Fibroblast of lung (primary cell): ENCODE data around the gene CPTP. TPM values are rescaled to one million over a fixed set of nuclear protein-coding genes. Genes with fewer than 3 reads are reported as not detected.
A peak's percentile ranks its signal among the peaks of the same experiment; 100 is the strongest.

ENCODE experiments used
- DNase-seq, 2 donors: peaks; one replicate each; pipeline versions ENCODE4 v3.0.0 to v3.0.0-alpha.2; 2010; ENCODE audit warnings: low read depth in 2 of 2
- H2AFZ ChIP-seq: 2 replicates; pipeline ENCODE4 v1.5.1; 2012; ENCODE audit warnings: low read length, control low read depth, inconsistent platforms
- H3K27ac ChIP-seq: 2 replicates; pipeline ENCODE4 v1.5.1; 2011; ENCODE audit warnings: low read length, control low read depth; ENCODE audit not compliant: insufficient read depth
- H3K27me3 ChIP-seq: 2 replicates; pipeline ENCODE4 v1.5.1; 2011; ENCODE audit warnings: mild to moderate bottlenecking, low read length; ENCODE audit not compliant: control insufficient read depth, insufficient read depth
- H3K36me3 ChIP-seq: 2 replicates; pipeline ENCODE4 v1.5.1; 2011; ENCODE audit warnings: low read length; ENCODE audit not compliant: control insufficient read depth, insufficient read depth
- H3K4me1 ChIP-seq: 2 replicates; pipeline ENCODE4 v1.5.1; 2011; ENCODE audit warnings: low read length; ENCODE audit not compliant: control insufficient read depth, insufficient read depth; ENCODE audit errors: extremely low read depth
- H3K4me2 ChIP-seq: 2 replicates; pipeline ENCODE4 v1.5.1; 2011; ENCODE audit warnings: low read length, control low read depth; ENCODE audit not compliant: insufficient read depth; ENCODE audit errors: extremely low read depth
- H3K4me3 ChIP-seq, 4 experiments: fragments of 200-600 bp in 1 of 4; sonication (generic) in 1 of 4; replicated peaks in 1 of 4; 2 replicates each; pipeline ENCODE4 v1.5.1; 2011 to 2016; ENCODE audit warnings: low read length in 4 of 4, low read depth in 3 of 4, mild to moderate bottlenecking in 3 of 4, control low read depth in 2 of 4, inconsistent platforms in 1 of 4, mixed read lengths in 1 of 4; ENCODE audit not compliant: insufficient read depth in 1 of 4; ENCODE audit errors: control extremely low read depth in 1 of 4
- H3K79me2 ChIP-seq: 2 replicates; pipeline ENCODE4 v1.5.1; 2012; ENCODE audit warnings: mild to moderate bottlenecking, low read length, inconsistent platforms; ENCODE audit not compliant: control insufficient read depth, insufficient read depth
- H3K9ac ChIP-seq: 2 replicates; pipeline ENCODE4 v1.5.1; 2011; ENCODE audit warnings: mild to moderate bottlenecking, low read length, control low read depth; ENCODE audit not compliant: insufficient read depth
- H3K9me3 ChIP-seq: 2 replicates; pipeline ENCODE4 v1.5.1; 2012; ENCODE audit warnings: low read depth, low read length; ENCODE audit not compliant: control insufficient read depth, insufficient read depth
- H4K20me1 ChIP-seq: 2 replicates; pipeline ENCODE4 v1.5.1; 2011; ENCODE audit warnings: low read length; ENCODE audit not compliant: control insufficient read depth, insufficient read depth; ENCODE audit errors: extremely low read depth
- CTCF ChIP-seq, 2 donors: IDR thresholded peaks in 1 of 2; conservative IDR thresholded peaks in 1 of 2; 1 replicate in 1 of 2; 2 replicates in 1 of 2; pipeline ENCODE4 v1.5.1; 2011 to 2012; ENCODE audit warnings: low read length in 2 of 2, control low read depth in 1 of 2, inconsistent platforms in 1 of 2, low read depth in 1 of 2, mild to moderate bottlenecking in 1 of 2
- EZH2 ChIP-seq: IDR thresholded peaks from 2 replicates; pipeline ENCODE4 v1.5.1; 2012; ENCODE audit warnings: low read length, control low read depth, mild to moderate bottlenecking; ENCODE audit errors: missing control alignments
- polyA plus RNA-seq, 2 donors: library from polyadenylated mRNA; depleted of rRNA in 1 of 2; stranded (reverse) in 1 of 2; unstranded in 1 of 2; fragments of >200 nt; gene quantifications; 2 replicates each; pipeline ENCODE4 v1.2.1, GENCODE V29; 2011 to 2012; ENCODE audit warnings: missing spikeins in 1 of 2
- total RNA-seq: library from RNA; depleted of rRNA; stranded (reverse); fragments of >200 nt; gene quantifications from 2 replicates; pipeline ENCODE4 v1.2.1, GENCODE V29; 2014

The CPTP gene
- total and polyA plus RNA-seq, 2 donors (not counting 1 experiment from before 2014, with no cell fraction given): 6.0 to 10.1 TPM

GRCh38 chr1:1357871-1358432 lies 33.4 kb downstream of the CPTP start:
- peaks cover 52% of the 10 kb centered on the region for H3K79me2 ChIP-seq
- peak overlapping the region; percentile 91 to 98 (median 97) for H3K4me3 ChIP-seq
- peaks cover 35% of the 10 kb centered on the region for H3K4me1 ChIP-seq
- H4K20me1 ChIP-seq: no peaks in the 10 kb centered on the region
- H3K9ac ChIP-seq: peak overlapping the region; percentile 92
- peak overlapping the region; percentile 87 for H3K4me2 ChIP-seq
- H3K9me3 ChIP-seq: no peaks in the 10 kb centered on the region
- DNase-seq: no peak
- no peak overlapping the region for H2AFZ ChIP-seq
- TF ChIP-seq CTCF (conservative IDR thresholded peaks at IDR 0.05 in 1 of 2, IDR thresholded peaks at IDR 0.05 in 1 of 2; ENCODE audit: low read depth in 1 of 2, low read length in 2 of 2) (no peak), EZH2 (no peak)
- peaks cover 19% of the 10 kb centered on the region for H3K36me3 ChIP-seq
- H3K27me3 ChIP-seq: no peaks in the 10 kb centered on the region
- peak overlapping the region; percentile 96 for H3K27ac ChIP-seq

- Histone ChIP-seq H3K79me2 (peaks cover 45% of the 10 kb centered on the region), H3K36me3 (peaks cover 13% of the 10 kb centered on the region), H3K9ac (peak within 1 kb of the TSS; percentile 92), H3K27ac (peak within 1 kb of the TSS; percentile 96), H3K4me2 (peak within 1 kb of the TSS; percentile 87), H3K9me3 (no peaks in the 10 kb centered on the region), H3K4me3 (peak within 1 kb of the TSS; percentile 91 to 98 (median 97)), H3K4me1 (peaks cover 35% of the 10 kb centered on the region), H2AFZ (no peak within 1 kb of the TSS), H3K27me3 (no peaks in the 10 kb centered on the region), H4K20me1 (no peaks in the 10 kb centered on the region)
- DNase-seq: peak; percentile 88 to 96
- TF ChIP-seq CTCF (conservative IDR thresholded peaks at IDR 0.05 in 1 of 2, IDR thresholded peaks at IDR 0.05 in 1 of 2; ENCODE audit: low read depth in 1 of 2, low read length in 2 of 2) (no peak), EZH2 (no peak)
These were observed 34.0 kb downstream of the CPTP start, which contains the start of gene MXRA8 for GRCh38 chr1:1358433-1359271. MXRA8 (minus strand) TSS chr1:1358555; CDS start chr1:1358504, 51 bp downstream.

- Histone ChIP-seq H3K4me3 (peak overlapping the region in 2 of 4 experiments; percentile 97 to 98), H2AFZ (no peak overlapping the region), H3K4me2 (peak overlapping the region; percentile 87), H3K27ac (peak overlapping the region; percentile 96), H3K9ac (peak overlapping the region; percentile 92), H3K9me3 (no peaks in the 10 kb centered on the region), H3K79me2 (peaks cover 39% of the 10 kb centered on the region), H3K27me3 (no peaks in the 10 kb centered on the region), H4K20me1 (no peaks in the 10 kb centered on the region), H3K36me3 (peaks cover 6% of the 10 kb centered on the region), H3K4me1 (peaks cover 32% of the 10 kb centered on the region)
- TF ChIP-seq EZH2: no peak
- no peak for TF ChIP-seq CTCF (conservative IDR thresholded peaks at IDR 0.05 in 1 of 2, IDR thresholded peaks at IDR 0.05 in 1 of 2; ENCODE audit: low read depth in 1 of 2, low read length in 2 of 2)
- DNase-seq: peak; percentile 87 to 90
These were observed 34.7 kb downstream of the CPTP start for GRCh38 chr1:1359308-1359663.
